Measurements from ENCODE around the gene GRAP2. TPM values are rescaled to one million over a fixed set of nuclear protein-coding genes. Genes with fewer than 3 reads are reported as not detected.

Gene GRAP2
- total and polyA plus RNA-seq, 9 of the 15 experiments (the other 6 are each of a cell fraction or from before 2014, with no cell fraction given) = 4.8 to 88.7 (median 60.4) TPM

- TF ChIP-seq, protein P1, sequence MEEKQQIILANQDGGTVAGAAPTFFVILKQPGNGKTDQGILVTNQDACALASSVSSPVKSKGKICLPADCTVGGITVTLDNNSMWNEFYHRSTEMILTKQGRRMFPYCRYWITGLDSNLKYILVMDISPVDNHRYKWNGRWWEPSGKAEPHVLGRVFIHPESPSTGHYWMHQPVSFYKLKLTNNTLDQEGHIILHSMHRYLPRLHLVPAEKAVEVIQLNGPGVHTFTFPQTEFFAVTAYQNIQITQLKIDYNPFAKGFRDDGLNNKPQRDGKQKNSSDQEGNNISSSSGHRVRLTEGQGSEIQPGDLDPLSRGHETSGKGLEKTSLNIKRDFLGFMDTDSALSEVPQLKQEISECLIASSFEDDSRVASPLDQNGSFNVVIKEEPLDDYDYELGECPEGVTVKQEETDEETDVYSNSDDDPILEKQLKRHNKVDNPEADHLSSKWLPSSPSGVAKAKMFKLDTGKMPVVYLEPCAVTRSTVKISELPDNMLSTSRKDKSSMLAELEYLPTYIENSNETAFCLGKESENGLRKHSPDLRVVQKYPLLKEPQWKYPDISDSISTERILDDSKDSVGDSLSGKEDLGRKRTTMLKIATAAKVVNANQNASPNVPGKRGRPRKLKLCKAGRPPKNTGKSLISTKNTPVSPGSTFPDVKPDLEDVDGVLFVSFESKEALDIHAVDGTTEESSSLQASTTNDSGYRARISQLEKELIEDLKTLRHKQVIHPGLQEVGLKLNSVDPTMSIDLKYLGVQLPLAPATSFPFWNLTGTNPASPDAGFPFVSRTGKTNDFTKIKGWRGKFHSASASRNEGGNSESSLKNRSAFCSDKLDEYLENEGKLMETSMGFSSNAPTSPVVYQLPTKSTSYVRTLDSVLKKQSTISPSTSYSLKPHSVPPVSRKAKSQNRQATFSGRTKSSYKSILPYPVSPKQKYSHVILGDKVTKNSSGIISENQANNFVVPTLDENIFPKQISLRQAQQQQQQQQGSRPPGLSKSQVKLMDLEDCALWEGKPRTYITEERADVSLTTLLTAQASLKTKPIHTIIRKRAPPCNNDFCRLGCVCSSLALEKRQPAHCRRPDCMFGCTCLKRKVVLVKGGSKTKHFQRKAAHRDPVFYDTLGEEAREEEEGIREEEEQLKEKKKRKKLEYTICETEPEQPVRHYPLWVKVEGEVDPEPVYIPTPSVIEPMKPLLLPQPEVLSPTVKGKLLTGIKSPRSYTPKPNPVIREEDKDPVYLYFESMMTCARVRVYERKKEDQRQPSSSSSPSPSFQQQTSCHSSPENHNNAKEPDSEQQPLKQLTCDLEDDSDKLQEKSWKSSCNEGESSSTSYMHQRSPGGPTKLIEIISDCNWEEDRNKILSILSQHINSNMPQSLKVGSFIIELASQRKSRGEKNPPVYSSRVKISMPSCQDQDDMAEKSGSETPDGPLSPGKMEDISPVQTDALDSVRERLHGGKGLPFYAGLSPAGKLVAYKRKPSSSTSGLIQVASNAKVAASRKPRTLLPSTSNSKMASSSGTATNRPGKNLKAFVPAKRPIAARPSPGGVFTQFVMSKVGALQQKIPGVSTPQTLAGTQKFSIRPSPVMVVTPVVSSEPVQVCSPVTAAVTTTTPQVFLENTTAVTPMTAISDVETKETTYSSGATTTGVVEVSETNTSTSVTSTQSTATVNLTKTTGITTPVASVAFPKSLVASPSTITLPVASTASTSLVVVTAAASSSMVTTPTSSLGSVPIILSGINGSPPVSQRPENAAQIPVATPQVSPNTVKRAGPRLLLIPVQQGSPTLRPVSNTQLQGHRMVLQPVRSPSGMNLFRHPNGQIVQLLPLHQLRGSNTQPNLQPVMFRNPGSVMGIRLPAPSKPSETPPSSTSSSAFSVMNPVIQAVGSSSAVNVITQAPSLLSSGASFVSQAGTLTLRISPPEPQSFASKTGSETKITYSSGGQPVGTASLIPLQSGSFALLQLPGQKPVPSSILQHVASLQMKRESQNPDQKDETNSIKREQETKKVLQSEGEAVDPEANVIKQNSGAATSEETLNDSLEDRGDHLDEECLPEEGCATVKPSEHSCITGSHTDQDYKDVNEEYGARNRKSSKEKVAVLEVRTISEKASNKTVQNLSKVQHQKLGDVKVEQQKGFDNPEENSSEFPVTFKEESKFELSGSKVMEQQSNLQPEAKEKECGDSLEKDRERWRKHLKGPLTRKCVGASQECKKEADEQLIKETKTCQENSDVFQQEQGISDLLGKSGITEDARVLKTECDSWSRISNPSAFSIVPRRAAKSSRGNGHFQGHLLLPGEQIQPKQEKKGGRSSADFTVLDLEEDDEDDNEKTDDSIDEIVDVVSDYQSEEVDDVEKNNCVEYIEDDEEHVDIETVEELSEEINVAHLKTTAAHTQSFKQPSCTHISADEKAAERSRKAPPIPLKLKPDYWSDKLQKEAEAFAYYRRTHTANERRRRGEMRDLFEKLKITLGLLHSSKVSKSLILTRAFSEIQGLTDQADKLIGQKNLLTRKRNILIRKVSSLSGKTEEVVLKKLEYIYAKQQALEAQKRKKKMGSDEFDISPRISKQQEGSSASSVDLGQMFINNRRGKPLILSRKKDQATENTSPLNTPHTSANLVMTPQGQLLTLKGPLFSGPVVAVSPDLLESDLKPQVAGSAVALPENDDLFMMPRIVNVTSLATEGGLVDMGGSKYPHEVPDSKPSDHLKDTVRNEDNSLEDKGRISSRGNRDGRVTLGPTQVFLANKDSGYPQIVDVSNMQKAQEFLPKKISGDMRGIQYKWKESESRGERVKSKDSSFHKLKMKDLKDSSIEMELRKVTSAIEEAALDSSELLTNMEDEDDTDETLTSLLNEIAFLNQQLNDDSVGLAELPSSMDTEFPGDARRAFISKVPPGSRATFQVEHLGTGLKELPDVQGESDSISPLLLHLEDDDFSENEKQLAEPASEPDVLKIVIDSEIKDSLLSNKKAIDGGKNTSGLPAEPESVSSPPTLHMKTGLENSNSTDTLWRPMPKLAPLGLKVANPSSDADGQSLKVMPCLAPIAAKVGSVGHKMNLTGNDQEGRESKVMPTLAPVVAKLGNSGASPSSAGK (IDR thresholded peaks at IDR 0.05) = peak; percentile 66
- TF ChIP-seq HMBOX1 (IDR thresholded peaks at IDR 0.05) (peak; percentile 75), FOXA3 (CRISPR knock-in tag; conservative IDR thresholded peaks at IDR 0.05 in 1 of 2, IDR thresholded peaks at IDR 0.05 in 1 of 2) (0 out of 4 replicates have a peak, but pooled peaks of 1 of the 2 experiments have one; percentile 14), GABPA (tag; conservative IDR thresholded peaks at IDR 0.05; ENCODE audit: low read depth) (peak; percentile 41; the same call in 1 of the 2 replicates), RUNX1 (IDR thresholded peaks at IDR 0.05; ENCODE audit: low read depth) (0 out of 2 replicates have a peak, but pooled peaks have one; percentile 51), ZNF175 (CRISPR knock-in tag; IDR thresholded peaks at IDR 0.05; ENCODE audit: low read depth) (peak; percentile 59), TEAD4 (IDR thresholded peaks at IDR 0.05; ENCODE audit: low read length) (peak; percentile 87), TEAD4 (CRISPR knock-in tag; IDR thresholded peaks at IDR 0.05; ENCODE audit: borderline replicate concordance) (no peak), CXXC5 (CRISPR knock-in tag; IDR thresholded peaks at IDR 0.05) (peak; percentile 46), ESRRA (IDR thresholded peaks at IDR 0.05; ENCODE audit: borderline replicate concordance, low read depth) (peak; percentile 36; the same call in 1 of the 2 replicates), NFE2 (IDR thresholded peaks at IDR 0.05; ENCODE audit: low read depth) (peak; percentile 90)
- TF ChIP-seq, protein P2, sequence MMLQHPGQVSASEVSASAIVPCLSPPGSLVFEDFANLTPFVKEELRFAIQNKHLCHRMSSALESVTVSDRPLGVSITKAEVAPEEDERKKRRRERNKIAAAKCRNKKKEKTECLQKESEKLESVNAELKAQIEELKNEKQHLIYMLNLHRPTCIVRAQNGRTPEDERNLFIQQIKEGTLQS (IDR thresholded peaks at IDR 0.05) = peak; percentile 75
- TF ChIP-seq, protein P2 (CRISPR knock-in tag; conservative IDR thresholded peaks at IDR 0.05) = no peak
Measured at GRCh38 chr22:39960791-39961746, 60.2 kb downstream of the GRAP2 start (continued).

All from K562 (cell line).